ENCODE results near the gene AADACL4. TPM values are rescaled to one million over a fixed set of nuclear protein-coding genes. Genes with fewer than 3 reads are reported as not detected.

The AADACL4 gene
- total and polyA plus RNA-seq, 2 donors: 0.05 TPM; not detected in 1

DNA sequence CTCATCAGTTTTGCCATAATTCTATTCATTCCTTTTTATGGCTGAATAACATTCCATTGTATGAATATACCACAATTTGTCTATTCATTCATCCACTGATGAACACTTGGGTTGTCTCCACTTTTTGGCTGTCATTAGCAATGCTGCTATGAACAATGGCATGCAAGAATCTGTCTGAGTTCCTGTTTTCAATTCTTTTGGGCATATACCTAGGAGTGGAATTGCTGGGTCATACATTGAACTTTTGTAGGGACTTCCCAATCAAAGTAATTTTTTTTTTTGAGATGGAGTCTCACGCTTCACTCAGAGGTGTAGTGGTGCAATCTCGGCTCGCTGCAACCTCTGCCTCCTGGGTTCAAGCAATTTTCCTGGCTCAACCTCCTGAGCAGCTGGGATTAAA is 34.9 kb downstream of the AADACL4 start:
- Histone ChIP-seq H3K27me3 (ENCODE audit: control insufficient read depth in 2 of 2, insufficient read depth in 1 of 2, low read length in 1 of 2) (no peaks in the 10 kb centered on the region), H3K36me3 (ENCODE audit: control insufficient read depth in 2 of 2, insufficient read depth in 2 of 2, low read length in 1 of 2) (no peaks in the 10 kb centered on the region), H3K4me1 (ENCODE audit: control insufficient read depth in 2 of 2, insufficient read depth in 2 of 2, low read length in 2 of 2) (no peaks in the 10 kb centered on the region), H3K9me3 (ENCODE audit: control insufficient read depth in 2 of 2, insufficient read depth in 1 of 2, low read length in 1 of 2) (no peaks in the 10 kb centered on the region), H3K27ac (ENCODE audit: low read depth in 1 of 2, low read length in 1 of 2) (no peak overlapping the region), H3K4me3 (ENCODE audit: low read length in 2 of 2) (no peak overlapping the region)
- DNase-seq (ENCODE audit: low read depth in 6 of 9, low spot score in 9 of 9): no peak
- WGBS: 96% methylated on average over 3 of the region's 3 CpGs

DNA sequence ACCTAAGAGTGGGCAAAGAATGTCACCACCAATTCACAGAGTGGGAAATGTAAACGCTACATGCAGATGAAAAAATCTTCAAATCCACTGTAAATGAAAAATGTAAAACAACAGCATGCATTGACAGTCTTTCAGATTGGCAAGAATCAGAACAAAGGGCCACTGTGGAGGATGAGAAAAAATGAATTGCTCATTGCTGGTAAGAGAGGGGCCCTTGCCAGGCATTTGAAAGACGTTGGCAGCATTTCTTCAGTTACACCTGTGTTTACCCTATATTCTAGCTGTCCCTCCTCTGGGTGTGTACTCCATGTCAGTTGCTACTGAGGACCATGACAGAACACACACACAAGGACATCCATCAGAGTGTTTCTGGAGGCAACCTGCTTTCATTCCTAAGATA is 46.3 kb downstream of the AADACL4 start:
- DNase-seq (ENCODE audit: low read depth in 6 of 9, low spot score in 9 of 9): no peak
- Histone ChIP-seq H3K27ac (ENCODE audit: low read depth in 1 of 2, low read length in 1 of 2) (no peak overlapping the region), H3K36me3 (ENCODE audit: control insufficient read depth in 2 of 2, insufficient read depth in 2 of 2, low read length in 1 of 2) (no peaks in the 10 kb centered on the region), H3K9me3 (ENCODE audit: control insufficient read depth in 2 of 2, insufficient read depth in 1 of 2, low read length in 1 of 2) (no peaks in the 10 kb centered on the region), H3K4me3 (ENCODE audit: low read length in 2 of 2) (no peak overlapping the region), H3K27me3 (ENCODE audit: control insufficient read depth in 2 of 2, insufficient read depth in 1 of 2, low read length in 1 of 2) (peaks cover 0 to 2% of the 10 kb centered on the region in 2 donors), H3K4me1 (ENCODE audit: control insufficient read depth in 2 of 2, insufficient read depth in 2 of 2, low read length in 2 of 2) (no peaks in the 10 kb centered on the region)
- 79% methylated on average over 2 of the region's 2 CpGs for WGBS

DNA sequence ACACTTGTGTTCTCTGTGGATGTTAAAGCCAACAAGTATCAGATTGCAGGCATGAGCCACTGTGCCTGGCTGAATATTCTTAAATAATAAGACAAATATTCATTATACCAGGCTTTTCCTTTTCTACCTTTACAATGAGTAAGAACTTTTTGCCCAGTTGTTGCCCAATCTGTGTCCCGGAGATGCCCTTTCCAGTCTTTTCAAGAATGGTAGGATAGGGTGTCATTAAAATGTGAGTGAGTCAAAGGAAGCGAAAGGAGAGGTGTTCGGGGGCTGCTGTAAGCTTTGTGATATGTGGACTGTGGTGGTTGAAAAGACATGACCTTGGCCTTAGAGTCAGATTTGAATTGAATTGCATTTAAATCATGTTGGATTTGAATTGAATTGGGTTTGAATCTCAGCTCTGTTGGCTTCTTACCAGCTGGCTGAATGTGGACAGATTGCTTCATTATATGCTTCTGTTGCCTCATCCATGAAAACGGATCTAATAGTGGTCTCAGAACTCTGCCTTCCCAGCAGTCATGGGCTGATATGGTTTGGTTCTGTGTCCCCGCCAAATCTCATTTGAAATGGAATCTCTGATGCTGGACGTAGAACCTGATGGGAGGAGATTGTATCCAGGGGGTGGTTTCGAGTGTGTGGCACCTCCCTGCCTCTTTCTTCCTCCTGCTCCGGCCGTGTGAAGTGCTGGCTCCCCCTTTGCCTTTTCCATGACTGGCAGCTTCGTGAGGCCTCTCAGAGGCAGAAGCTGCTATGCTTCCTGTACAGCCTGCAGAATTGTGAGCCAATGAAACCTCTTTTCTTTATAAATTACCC is 49.3 kb downstream of the AADACL4 start:
- 78% methylated on average over 10 of the region's 10 CpGs for WGBS
- no peak overlapping the region for H3K27ac ChIP-seq (ENCODE audit: low read depth in 1 of 2, low read length in 1 of 2)
- no peaks in the 10 kb centered on the region for H3K36me3 ChIP-seq (ENCODE audit: control insufficient read depth in 2 of 2, insufficient read depth in 2 of 2, low read length in 1 of 2)
- H3K4me1 ChIP-seq (ENCODE audit: control insufficient read depth in 2 of 2, insufficient read depth in 2 of 2, low read length in 2 of 2): no peaks in the 10 kb centered on the region
- H3K9me3 ChIP-seq (ENCODE audit: control insufficient read depth in 2 of 2, insufficient read depth in 1 of 2, low read length in 1 of 2): no peaks in the 10 kb centered on the region
- H3K27me3 ChIP-seq (ENCODE audit: control insufficient read depth in 2 of 2, insufficient read depth in 1 of 2, low read length in 1 of 2): no peaks in the 10 kb centered on the region
- no peak overlapping the region for H3K4me3 ChIP-seq (ENCODE audit: low read length in 2 of 2)
- no peak for DNase-seq (ENCODE audit: low read depth in 6 of 9, low spot score in 9 of 9)

DNA sequence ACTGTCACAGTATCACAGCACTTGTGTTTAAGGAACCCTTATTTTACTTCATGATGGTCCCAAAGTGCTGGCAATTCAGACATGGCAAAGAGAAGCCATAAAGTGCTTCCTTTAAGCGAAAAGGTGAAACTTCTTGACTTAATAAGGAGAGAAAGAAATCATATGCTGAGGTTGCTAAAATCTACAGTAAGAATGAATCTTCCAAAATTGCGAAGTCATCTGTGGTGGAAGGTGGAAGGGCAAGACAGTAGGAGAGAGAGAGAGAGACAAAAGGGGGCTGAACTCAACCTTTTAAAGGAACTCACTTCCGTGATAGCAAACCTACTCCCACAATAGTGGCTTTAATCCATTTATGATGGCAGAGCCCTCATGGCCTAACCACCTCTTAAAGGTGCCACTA is 52.8 kb downstream of the AADACL4 start:
- H3K36me3 ChIP-seq (ENCODE audit: control insufficient read depth in 2 of 2, insufficient read depth in 2 of 2, low read length in 1 of 2): no peaks in the 10 kb centered on the region
- H3K4me1 ChIP-seq (ENCODE audit: control insufficient read depth in 2 of 2, insufficient read depth in 2 of 2, low read length in 2 of 2): no peaks in the 10 kb centered on the region
- H3K4me3 ChIP-seq (ENCODE audit: low read length in 2 of 2): no peak overlapping the region
- no peak for DNase-seq (ENCODE audit: low read depth in 6 of 9, low spot score in 9 of 9)
- H3K27me3 ChIP-seq (ENCODE audit: control insufficient read depth in 2 of 2, insufficient read depth in 1 of 2, low read length in 1 of 2): no peaks in the 10 kb centered on the region
- WGBS: 89% methylated on average over 3 of the region's 3 CpGs
- H3K27ac ChIP-seq (ENCODE audit: low read depth in 1 of 2, low read length in 1 of 2): no peak overlapping the region
- no peaks in the 10 kb centered on the region for H3K9me3 ChIP-seq (ENCODE audit: control insufficient read depth in 2 of 2, insufficient read depth in 1 of 2, low read length in 1 of 2)

DNA sequence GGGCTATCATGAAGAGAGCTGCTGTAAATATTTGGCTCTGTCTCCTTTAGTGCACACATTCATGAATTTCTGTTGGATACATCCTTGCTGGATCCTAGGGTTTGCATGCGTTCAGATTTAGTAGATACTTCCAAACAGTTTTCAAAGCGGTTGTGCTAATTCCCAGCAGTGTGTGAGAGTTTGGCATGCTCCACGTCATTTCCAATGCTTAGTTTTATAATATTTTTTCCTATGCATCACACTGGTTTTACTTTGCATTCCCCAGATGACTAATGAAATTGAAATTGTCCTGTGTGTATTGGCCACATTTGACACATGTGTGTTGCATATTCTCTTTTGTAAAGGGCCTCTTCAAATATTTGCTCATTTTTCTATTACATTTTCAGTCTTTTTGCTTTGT is 53.5 kb downstream of the AADACL4 start:
- no peaks in the 10 kb centered on the region for H3K36me3 ChIP-seq (ENCODE audit: control insufficient read depth in 2 of 2, insufficient read depth in 2 of 2, low read length in 1 of 2)
- H3K9me3 ChIP-seq (ENCODE audit: control insufficient read depth in 2 of 2, insufficient read depth in 1 of 2, low read length in 1 of 2): no peaks in the 10 kb centered on the region
- H3K27me3 ChIP-seq (ENCODE audit: control insufficient read depth in 2 of 2, insufficient read depth in 1 of 2, low read length in 1 of 2): no peaks in the 10 kb centered on the region
- no peaks in the 10 kb centered on the region for H3K4me1 ChIP-seq (ENCODE audit: control insufficient read depth in 2 of 2, insufficient read depth in 2 of 2, low read length in 2 of 2)
- no peak for DNase-seq (ENCODE audit: low read depth in 6 of 9, low spot score in 9 of 9)
- H3K27ac ChIP-seq (ENCODE audit: low read depth in 1 of 2, low read length in 1 of 2): no peak overlapping the region
- no peak overlapping the region for H3K4me3 ChIP-seq (ENCODE audit: low read length in 2 of 2)
- 96% methylated on average over 3 of the region's 3 CpGs for WGBS

DNA sequence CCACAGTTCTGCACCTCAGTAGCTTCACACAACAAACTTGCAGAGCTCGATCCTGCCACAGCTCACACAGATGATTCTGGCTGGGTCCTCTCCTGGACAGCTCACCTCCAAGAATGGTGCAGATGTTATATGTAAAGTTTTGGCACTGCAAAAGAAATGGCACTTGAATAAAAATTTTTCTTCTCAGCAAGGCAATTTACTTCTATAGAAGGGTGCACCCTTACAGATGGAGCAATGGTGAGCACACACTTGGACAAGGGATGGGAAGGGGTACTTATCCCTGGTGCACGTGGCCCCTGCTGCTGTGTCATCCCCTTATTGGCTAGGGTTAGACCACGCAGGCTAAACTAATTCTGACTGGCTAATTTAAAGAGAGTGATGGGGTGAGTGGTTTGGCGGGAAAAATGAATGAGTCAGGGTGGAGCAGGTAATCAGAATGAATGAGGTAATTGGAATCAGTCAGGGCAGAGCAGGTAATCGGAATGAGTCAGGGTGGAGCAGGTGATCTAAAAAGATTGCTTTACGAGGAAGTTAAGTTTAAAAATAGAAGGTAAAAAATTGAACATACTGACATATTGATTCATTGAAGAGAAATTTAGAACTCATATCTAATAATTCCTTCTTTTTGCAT is 60.1 kb downstream of the AADACL4 start:
- Histone ChIP-seq H3K9me3 (ENCODE audit: control insufficient read depth in 2 of 2, insufficient read depth in 1 of 2, low read length in 1 of 2) (no peaks in the 10 kb centered on the region), H3K36me3 (ENCODE audit: control insufficient read depth in 2 of 2, insufficient read depth in 2 of 2, low read length in 1 of 2) (no peaks in the 10 kb centered on the region), H3K27me3 (ENCODE audit: control insufficient read depth in 2 of 2, insufficient read depth in 1 of 2, low read length in 1 of 2) (no peaks in the 10 kb centered on the region), H3K4me3 (ENCODE audit: low read length in 2 of 2) (no peak overlapping the region), H3K4me1 (ENCODE audit: control insufficient read depth in 2 of 2, insufficient read depth in 2 of 2, low read length in 2 of 2) (no peaks in the 10 kb centered on the region), H3K27ac (ENCODE audit: low read depth in 1 of 2, low read length in 1 of 2) (no peak overlapping the region)
- no peak for DNase-seq (ENCODE audit: low read depth in 6 of 9, low spot score in 9 of 9)
- WGBS: 90% methylated on average over 6 of the region's 6 CpGs

DNA sequence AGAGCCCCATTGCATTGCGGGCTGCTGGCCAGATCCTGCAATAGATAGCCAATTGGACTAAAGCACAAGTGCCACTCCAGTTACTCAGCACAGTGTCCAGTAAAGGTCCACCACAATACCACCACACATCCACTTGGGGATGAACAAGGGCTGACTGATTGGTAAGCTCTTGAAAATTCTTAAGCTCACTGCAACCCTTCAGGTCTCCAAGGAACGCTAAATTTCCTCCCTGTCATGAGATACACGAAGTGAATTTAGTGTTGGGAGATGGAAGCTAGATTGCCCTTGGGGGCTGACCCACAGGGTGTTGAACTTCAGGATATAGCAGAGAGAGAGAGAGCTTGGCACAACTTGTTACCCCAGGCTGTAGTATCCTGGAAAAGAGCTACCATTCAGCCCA is 62.2 kb downstream of the AADACL4 start:
- H3K4me3 ChIP-seq (ENCODE audit: low read length in 2 of 2): no peak overlapping the region
- no peaks in the 10 kb centered on the region for H3K27me3 ChIP-seq (ENCODE audit: control insufficient read depth in 2 of 2, insufficient read depth in 1 of 2, low read length in 1 of 2)
- no peaks in the 10 kb centered on the region for H3K9me3 ChIP-seq (ENCODE audit: control insufficient read depth in 2 of 2, insufficient read depth in 1 of 2, low read length in 1 of 2)
- no peak overlapping the region for H3K27ac ChIP-seq (ENCODE audit: low read depth in 1 of 2, low read length in 1 of 2)
- H3K4me1 ChIP-seq (ENCODE audit: control insufficient read depth in 2 of 2, insufficient read depth in 2 of 2, low read length in 2 of 2): no peaks in the 10 kb centered on the region
- WGBS: 90% methylated on average over 3 of the region's 3 CpGs
- H3K36me3 ChIP-seq (ENCODE audit: control insufficient read depth in 2 of 2, insufficient read depth in 2 of 2, low read length in 1 of 2): no peaks in the 10 kb centered on the region
- DNase-seq (ENCODE audit: low read depth in 6 of 9, low spot score in 9 of 9): no peak

DNA sequence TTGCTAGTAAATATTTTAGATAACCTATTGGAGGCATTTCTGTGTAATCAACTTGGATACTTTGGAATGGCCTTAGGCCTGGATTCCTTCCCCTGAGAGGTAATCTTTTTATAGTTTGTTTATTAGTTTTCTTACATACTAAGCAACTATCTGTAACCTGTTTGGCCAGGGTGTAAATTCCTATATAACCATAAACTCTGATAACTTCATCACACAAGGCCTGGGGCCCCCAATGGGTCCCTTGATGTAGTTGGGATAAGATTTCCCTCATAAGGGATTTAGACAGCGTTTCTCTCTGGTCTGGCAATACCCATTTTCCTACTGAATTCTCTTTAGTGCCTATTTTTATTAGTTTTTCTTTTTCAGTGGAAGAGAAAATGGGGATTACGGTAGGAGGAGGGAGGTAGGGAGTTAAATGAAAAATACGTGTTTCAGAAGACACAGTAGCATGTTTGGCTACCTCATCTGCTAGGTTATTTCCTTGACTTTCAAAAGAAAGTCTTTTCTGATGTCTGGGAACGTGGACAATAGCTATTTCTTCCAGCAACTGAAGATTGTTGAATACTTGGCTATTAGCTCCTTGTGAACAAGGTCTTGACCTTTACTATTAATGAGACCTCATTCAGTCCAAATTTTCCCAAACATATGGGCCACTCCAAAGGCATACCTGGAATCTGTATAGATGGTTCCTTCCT is 64.7 kb downstream of the AADACL4 start:
- Histone ChIP-seq H3K4me1 (ENCODE audit: control insufficient read depth in 2 of 2, insufficient read depth in 2 of 2, low read length in 2 of 2) (no peaks in the 10 kb centered on the region), H3K27me3 (ENCODE audit: control insufficient read depth in 2 of 2, insufficient read depth in 1 of 2, low read length in 1 of 2) (no peaks in the 10 kb centered on the region), H3K27ac (ENCODE audit: low read depth in 1 of 2, low read length in 1 of 2) (no peak overlapping the region), H3K4me3 (ENCODE audit: low read length in 2 of 2) (no peak overlapping the region), H3K9me3 (ENCODE audit: control insufficient read depth in 2 of 2, insufficient read depth in 1 of 2, low read length in 1 of 2) (no peaks in the 10 kb centered on the region), H3K36me3 (ENCODE audit: control insufficient read depth in 2 of 2, insufficient read depth in 2 of 2, low read length in 1 of 2) (no peaks in the 10 kb centered on the region)
- no peak for DNase-seq (ENCODE audit: low read depth in 6 of 9, low spot score in 9 of 9)
- WGBS: 79% methylated on average over 4 of the region's 4 CpGs

DNA sequence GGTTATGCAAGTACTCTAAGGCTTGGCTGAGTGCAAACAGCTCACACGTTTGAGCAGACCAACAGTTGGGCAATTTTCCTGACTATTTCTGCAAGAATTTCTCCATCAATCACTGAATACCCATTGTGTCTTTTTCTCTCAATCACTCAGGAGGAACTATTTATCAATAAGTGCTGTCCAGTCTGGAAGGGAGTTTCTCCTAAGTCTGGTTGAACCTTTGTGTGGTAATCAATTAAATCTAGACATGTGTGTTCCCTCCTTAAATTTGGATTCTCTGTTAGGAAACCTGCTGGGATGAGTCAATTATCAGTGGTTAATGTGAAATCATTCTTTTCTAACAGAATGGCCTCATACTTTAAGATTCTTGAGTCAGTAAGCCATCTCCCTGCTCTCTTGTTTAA is 65.2 kb downstream of the AADACL4 start:
- no peak overlapping the region for H3K27ac ChIP-seq (ENCODE audit: low read depth in 1 of 2, low read length in 1 of 2)
- H3K36me3 ChIP-seq (ENCODE audit: control insufficient read depth in 2 of 2, insufficient read depth in 2 of 2, low read length in 1 of 2): no peaks in the 10 kb centered on the region
- no peak overlapping the region for H3K4me3 ChIP-seq (ENCODE audit: low read length in 2 of 2)
- H3K9me3 ChIP-seq (ENCODE audit: control insufficient read depth in 2 of 2, insufficient read depth in 1 of 2, low read length in 1 of 2): no peaks in the 10 kb centered on the region
- 37% methylated on average over 1 of the region's 1 CpG for WGBS
- H3K4me1 ChIP-seq (ENCODE audit: control insufficient read depth in 2 of 2, insufficient read depth in 2 of 2, low read length in 2 of 2): no peaks in the 10 kb centered on the region
- H3K27me3 ChIP-seq (ENCODE audit: control insufficient read depth in 2 of 2, insufficient read depth in 1 of 2, low read length in 1 of 2): no peaks in the 10 kb centered on the region
- DNase-seq (ENCODE audit: low read depth in 6 of 9, low spot score in 9 of 9): no peak

Measured in thymus (tissue), 11 donors.